IPS-18c (cell line): ENCODE results near the gene CYP1B1.
"Not testable (repeated sequence)": the region's sequence is repeated elsewhere in the genome, so short reads cannot be mapped to it uniquely, and the experiment has no call there.

Experiments
- H3K4me3 ChIP-seq: 2 replicates; pipeline ENCODE4 v1.7.0; 2013; ENCODE audit warnings: low read depth, mild to moderate bottlenecking, low read length, moderate library complexity; ENCODE audit not compliant: insufficient read depth
- H3K9me3 ChIP-seq: one replicate; pipeline ENCODE4 v1.6.1; 2013; ENCODE audit warnings: mild to moderate bottlenecking, low read length, moderate library complexity; ENCODE audit not compliant: control insufficient read depth, insufficient read depth

The CYP1B1 gene

GRCh38 chr2:38085998-38086698 lies 10.2 kb upstream of the CYP1B1 start:
- H3K4me3 ChIP-seq, result not testable (repeated sequence)

GRCh38 chr2:38084556-38084955 lies 8.6 kb upstream of the CYP1B1 start:
- H3K9me3 ChIP-seq, H3K4me3 ChIP-seq: not testable (repeated sequence)

More at GRCh38 chr2:38085998-38086698, 10.2 kb upstream of the CYP1B1 start:
- not testable (repeated sequence) for H3K9me3 ChIP-seq

- not testable (repeated sequence) for H3K9me3 ChIP-seq, H3K4me3 ChIP-seq
Observed at GRCh38 chr2:38082727-38083126, 6.8 kb upstream of the CYP1B1 start.

- no peak overlapping the region for H3K4me3 ChIP-seq
- H3K9me3 ChIP-seq, result no peaks in the 10 kb centered on the region
Observed at GRCh38 chr2:38080346-38080745, 4.4 kb upstream of the CYP1B1 start.

GRCh38 chr2:38079116-38080052 lies 3.4 kb upstream of the CYP1B1 start:
- Histone ChIP-seq H3K9me3 (no peaks in the 10 kb centered on the region), H3K4me3 (no peak overlapping the region)

GRCh38 chr2:38077431-38077769 lies 1.4 kb upstream of the CYP1B1 start:
- Histone ChIP-seq H3K4me3 (peak overlapping the region; percentile 52; the same call in 1 of the 2 replicates), H3K9me3 (no peaks in the 10 kb centered on the region)

GRCh38 chr2:38076710-38077430 lies 919 bp upstream of the CYP1B1 start:
- Histone ChIP-seq H3K4me3 (peak overlapping the region; percentile 52), H3K9me3 (no peaks in the 10 kb centered on the region)

- H3K9me3 ChIP-seq, result no peaks in the 10 kb centered on the region
- H3K4me3 ChIP-seq, result peak overlapping the region; percentile 52
Observed at GRCh38 chr2:38076152-38076709, 280 bp upstream of the CYP1B1 start.

GRCh38 chr2:38074764-38075506 lies 1.0 kb downstream of the CYP1B1 start:
- H3K4me3 ChIP-seq, result peak overlapping the region; percentile 52
- H3K9me3 ChIP-seq, result no peaks in the 10 kb centered on the region

GRCh38 chr2:38074058-38074763 lies 1.7 kb downstream of the CYP1B1 start:
- H3K9me3 ChIP-seq, result no peaks in the 10 kb centered on the region
- H3K4me3 ChIP-seq, result peak overlapping the region; percentile 52

GRCh38 chr2:38073211-38074057 lies 2.5 kb downstream of the CYP1B1 start:
- no peaks in the 10 kb centered on the region for H3K9me3 ChIP-seq
- H3K4me3 ChIP-seq, result peak overlapping the region; percentile 52

- no peaks in the 10 kb centered on the region for H3K9me3 ChIP-seq
- no peak overlapping the region for H3K4me3 ChIP-seq
Observed at GRCh38 chr2:38070438-38070837, 5.5 kb downstream of the CYP1B1 start.

- no peaks in the 10 kb centered on the region for H3K9me3 ChIP-seq
- no peak overlapping the region for H3K4me3 ChIP-seq
Observed at GRCh38 chr2:38068234-38068633, 7.7 kb downstream of the CYP1B1 start.

GRCh38 chr2:38066421-38067115 lies 9.4 kb downstream of the CYP1B1 start:
- H3K4me3 ChIP-seq, result no peak overlapping the region
- no peaks in the 10 kb centered on the region for H3K9me3 ChIP-seq

GRCh38 chr2:38065502-38066135 lies 10.3 kb downstream of the CYP1B1 start:
- Histone ChIP-seq H3K4me3 (no peak overlapping the region), H3K9me3 (no peaks in the 10 kb centered on the region)
